SU-DHL-6 (cell line): ENCODE results near the gene STOML1.

Experiments used
- H2AFZ ChIP-seq: fragments of 200-600 bp; sonication (generic); 2 replicates; pipeline ENCODE4 v1.6.1; 2014; ENCODE audit warnings: low read depth, mild to moderate bottlenecking, moderate library complexity, mixed read lengths, antibody characterized with exemption, low read length; ENCODE audit not compliant: severe bottlenecking
- H3F3A ChIP-seq: fragments of 200-600 bp; shearing (Covaris generic); 2 replicates; pipeline ENCODE4 v1.6.0; 2016; ENCODE audit warnings: antibody characterized with exemption, mild to moderate bottlenecking; ENCODE audit not compliant: insufficient read depth
- H3K27ac ChIP-seq: fragments of 200-600 bp; sonication (generic); 2 replicates; pipeline ENCODE4 v1.5.1; 2016; ENCODE audit warnings: low read depth, mild to moderate bottlenecking, low read length, moderate library complexity, mixed read lengths
- H3K27me3 ChIP-seq: fragments of 200-600 bp; sonication (generic), shearing (Covaris generic); 2 replicates; pipeline ENCODE4 v1.6.0; 2014; ENCODE audit warnings: mild to moderate bottlenecking, low read length
- H3K36me3 ChIP-seq: fragments of 200-600 bp; sonication (generic); 2 replicates; pipeline ENCODE4 v1.6.1; 2014; ENCODE audit warnings: mild to moderate bottlenecking, low read length, mixed read lengths
- H3K4me2 ChIP-seq: fragments of 300-600, 200-600 bp; shearing (Covaris generic), sonication (generic); 2 replicates; pipeline ENCODE4 v1.6.0; 2014; ENCODE audit warnings: low read length, low read depth, mild to moderate bottlenecking; ENCODE audit not compliant: poor library complexity, severe bottlenecking
- H3K4me3 ChIP-seq: fragments of 200-600 bp; sonication (generic); 2 replicates; pipeline ENCODE4 v1.5.1; 2014; ENCODE audit warnings: antibody characterized with exemption, low read length, mild to moderate bottlenecking, mixed read lengths; ENCODE audit not compliant: insufficient read depth, poor library complexity, severe bottlenecking
- H3K79me2 ChIP-seq: fragments of 200-600 bp; sonication (generic); 2 replicates; pipeline ENCODE4 v1.6.1; 2014; ENCODE audit warnings: mild to moderate bottlenecking, low read length, moderate library complexity; ENCODE audit not compliant: insufficient read depth
- H3K9ac ChIP-seq: fragments of 200-600 bp; sonication (generic); 2 replicates; pipeline ENCODE4 v1.7.0; 2014; ENCODE audit warnings: mild to moderate bottlenecking, low read length
- H3K9me2 ChIP-seq: fragments of 200-600 bp; sonication (generic); replicated peaks from 2 replicates; pipeline ENCODE4 v1.6.1; 2014; ENCODE audit warnings: low read length; ENCODE audit not compliant: insufficient read depth
- H3K9me3 ChIP-seq: fragments of 200-600 bp; sonication (generic); 2 replicates; pipeline ENCODE4 v1.6.1; 2014; ENCODE audit warnings: low read length, mixed read lengths; ENCODE audit not compliant: insufficient read depth
- H4K20me1 ChIP-seq: fragments of 200-600 bp; sonication (generic); 2 replicates; pipeline ENCODE4 v1.6.1; 2014; ENCODE audit warnings: low read depth, mild to moderate bottlenecking, antibody characterized with exemption, low read length, moderate library complexity, mixed read lengths
- CTCF ChIP-seq: fragments of 200-600 bp; sonication (generic); IDR thresholded peaks from one replicate; pipeline ENCODE4 v1.5.1; 2017; ENCODE audit warnings: antibody characterized with exemption, mild to moderate bottlenecking, low read length, moderate library complexity; ENCODE audit not compliant: insufficient read depth, poor library complexity, severe bottlenecking
- EZH2phosphoT487 ChIP-seq: fragments of 200-600 bp; sonication (generic), shearing (Covaris generic); conservative IDR thresholded peaks from 2 replicates; pipeline ENCODE4 v1.6.1; 2018; ENCODE audit warnings: mild to moderate bottlenecking, antibody characterized with exemption, low read length, moderate library complexity, mixed read lengths

STOML1 gene

DNA sequence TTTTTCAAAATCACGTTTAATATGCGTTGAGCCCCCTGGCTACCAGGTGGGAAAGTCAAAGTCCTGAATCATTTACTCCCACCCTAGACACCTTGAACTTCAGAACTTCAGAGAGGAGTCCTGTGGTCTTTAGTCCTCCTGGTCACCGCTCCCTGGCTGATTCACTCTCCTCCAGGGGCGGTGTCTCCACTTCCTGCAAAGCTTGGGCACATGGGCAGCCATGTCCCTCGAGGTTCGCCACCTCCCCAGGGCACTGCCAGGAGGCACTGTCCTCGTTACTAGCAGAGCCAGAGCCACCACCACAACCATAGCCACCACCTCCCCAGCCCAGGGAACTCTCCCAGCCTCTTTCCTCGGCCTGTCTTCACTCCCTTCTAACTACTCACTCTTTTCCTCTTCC, 34.8 kb downstream of the STOML1 start:
- Histone ChIP-seq H3K4me2 (no peak overlapping the region), H3K9me2 (no peaks in the 10 kb centered on the region), H3K4me3 (no peak overlapping the region), H3F3A (no peaks in the 10 kb centered on the region), H3K36me3 (no peaks in the 10 kb centered on the region), H4K20me1 (no peaks in the 10 kb centered on the region), H2AFZ (no peak overlapping the region), H3K27me3 (no peaks in the 10 kb centered on the region), H3K79me2 (no peaks in the 10 kb centered on the region), H3K27ac (no peak overlapping the region), H3K9ac (no peak overlapping the region), H3K9me3 (no peaks in the 10 kb centered on the region)
- TF ChIP-seq CTCF (no peak), EZH2phosphoT487 (no peak)

DNA sequence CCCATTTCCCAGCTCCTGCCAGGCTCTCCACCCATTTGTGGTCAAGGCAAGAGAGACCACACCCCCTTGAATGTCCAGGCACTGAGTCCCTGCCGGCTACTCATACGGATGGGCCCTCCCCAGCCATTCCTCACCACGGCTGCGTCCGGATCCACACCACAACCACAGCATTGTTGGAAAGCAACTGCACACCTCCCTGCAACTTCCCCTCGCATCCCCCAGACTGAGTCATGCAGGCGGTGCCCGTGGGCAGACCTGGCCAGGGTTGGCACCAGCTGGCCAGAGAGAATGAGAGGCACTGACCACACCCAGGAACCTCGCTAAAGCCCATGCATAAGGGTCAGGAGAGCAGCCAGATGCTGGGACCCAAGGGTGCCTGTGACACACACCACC, 35.4 kb downstream of the STOML1 start:
- no peaks in the 10 kb centered on the region for H3K27me3 ChIP-seq
- no peaks in the 10 kb centered on the region for H4K20me1 ChIP-seq
- H3K4me3 ChIP-seq: no peak overlapping the region
- no peaks in the 10 kb centered on the region for H3K9me3 ChIP-seq
- no peak overlapping the region for H3K27ac ChIP-seq
- H3K4me2 ChIP-seq: no peak overlapping the region
- H3F3A ChIP-seq: no peaks in the 10 kb centered on the region
- H3K9ac ChIP-seq: no peak overlapping the region
- no peak overlapping the region for H2AFZ ChIP-seq
- TF ChIP-seq CTCF (no peak), EZH2phosphoT487 (no peak)
- no peaks in the 10 kb centered on the region for H3K36me3 ChIP-seq
- H3K9me2 ChIP-seq: no peaks in the 10 kb centered on the region
- H3K79me2 ChIP-seq: no peaks in the 10 kb centered on the region

DNA sequence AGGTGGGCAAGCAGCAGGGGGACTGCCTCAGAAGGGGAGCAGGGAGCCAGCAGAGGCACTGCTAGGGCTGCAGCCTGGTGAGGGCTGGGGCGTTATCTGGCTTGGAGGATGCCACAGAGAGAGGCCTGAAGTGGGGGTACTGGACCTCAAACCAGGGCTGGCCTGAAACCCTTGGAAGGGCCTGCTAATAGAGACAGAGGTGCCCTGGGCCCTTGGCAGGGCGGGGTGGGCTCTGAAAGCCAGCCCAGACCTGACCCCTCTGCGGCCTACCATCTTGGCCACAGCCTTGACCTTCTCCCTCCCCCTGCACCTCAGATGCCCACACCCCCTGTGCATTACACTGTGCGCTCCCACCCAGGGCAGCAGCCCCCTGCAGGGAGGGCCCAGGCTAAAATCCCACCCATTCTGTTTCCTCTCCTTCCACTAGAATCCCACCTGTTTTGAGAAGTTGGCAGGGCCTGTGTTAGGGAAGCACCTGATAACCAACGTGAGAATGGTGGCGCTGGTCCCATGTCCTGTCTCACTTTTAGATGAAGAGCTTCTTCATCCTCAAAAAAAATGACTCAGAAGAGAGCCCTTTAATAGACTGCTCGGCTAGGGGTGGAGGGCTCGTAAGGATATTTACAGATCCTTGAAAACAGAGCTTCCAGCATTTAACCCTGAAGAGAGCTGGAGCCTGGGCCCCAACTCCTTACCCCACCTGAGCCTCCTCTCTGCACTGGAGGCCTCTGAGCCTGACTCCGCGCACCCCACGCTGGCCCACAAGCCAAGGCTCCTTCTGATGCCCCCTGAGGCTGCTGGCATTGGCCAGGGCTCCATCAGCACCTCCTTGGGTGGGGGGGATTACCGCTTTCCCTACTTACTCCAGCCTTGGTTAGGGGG, 36.0 kb downstream of the STOML1 start:
- H3K79me2 ChIP-seq: no peaks in the 10 kb centered on the region
- no peak overlapping the region for H3K27ac ChIP-seq
- no peak overlapping the region for H3K9ac ChIP-seq
- H4K20me1 ChIP-seq: no peaks in the 10 kb centered on the region
- H3K4me2 ChIP-seq: no peak overlapping the region
- no peaks in the 10 kb centered on the region for H3K9me3 ChIP-seq
- no peak overlapping the region for H2AFZ ChIP-seq
- TF ChIP-seq EZH2phosphoT487 (no peak), CTCF (no peak)
- H3K4me3 ChIP-seq: no peak overlapping the region
- H3F3A ChIP-seq: no peaks in the 10 kb centered on the region
- H3K36me3 ChIP-seq: no peaks in the 10 kb centered on the region
- H3K27me3 ChIP-seq: no peaks in the 10 kb centered on the region
- H3K9me2 ChIP-seq: no peaks in the 10 kb centered on the region
